ENCODE data around the gene MRI1. TPM values are rescaled to one million over a fixed set of nuclear protein-coding genes. Genes with fewer than 3 reads are reported as not detected.

Gene MRI1
- total RNA-seq, 4 donors from 2014 or later: 72.8 to 133 (median 92.1) TPM

DNA sequence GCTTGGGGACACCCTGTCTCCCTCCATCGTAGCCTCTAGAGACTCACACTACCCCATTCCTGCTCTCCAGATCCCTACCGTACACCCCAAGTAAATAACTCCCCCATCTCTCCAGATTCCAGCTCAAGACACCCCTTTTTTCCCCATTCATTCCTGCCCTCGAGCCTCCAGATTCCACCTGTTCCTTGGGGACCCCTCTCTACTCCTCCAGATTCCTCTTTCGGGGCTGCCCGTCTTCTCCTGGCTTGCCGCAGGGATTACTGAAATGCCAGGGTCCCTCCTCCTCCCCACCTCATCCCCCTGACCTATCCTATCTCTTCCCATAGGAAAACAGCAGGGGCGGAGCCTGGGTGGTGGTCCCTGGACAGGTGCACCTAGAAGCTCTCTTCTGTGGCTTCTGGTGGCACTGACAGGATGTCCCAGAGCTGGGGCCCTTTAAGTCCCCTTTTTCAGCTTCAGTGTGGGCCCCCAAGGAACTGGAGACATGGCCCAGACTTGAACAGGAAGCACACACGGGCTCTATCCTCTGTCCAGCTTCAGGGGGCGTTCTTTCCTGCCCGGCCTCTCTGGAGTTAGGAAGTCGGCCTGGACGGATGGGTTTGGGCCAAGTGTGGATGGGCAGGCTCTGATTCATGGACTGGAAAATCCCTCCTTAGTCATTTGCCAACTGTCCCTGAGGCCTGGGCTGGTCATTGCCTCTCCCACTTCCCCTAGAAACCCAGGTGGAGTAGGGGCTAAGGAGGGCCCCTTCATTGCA is 32.2 kb downstream of the MRI1 start:
- intact Hi-C loops (cut with DNase I; ENCODE audit: low total_unique reads): no loop called here
- 9 to 16% methylated on average over 12 of the region's 12 CpGs for WGBS, 2 donors
- H3K4me3 ChIP-seq (ENCODE audit: low read depth, poor library complexity, severe bottlenecking): no peak overlapping the region
- TF ChIP-seq POLR2A (IDR thresholded peaks at IDR 0.05): no peak
- TF ChIP-seq, protein P1, sequence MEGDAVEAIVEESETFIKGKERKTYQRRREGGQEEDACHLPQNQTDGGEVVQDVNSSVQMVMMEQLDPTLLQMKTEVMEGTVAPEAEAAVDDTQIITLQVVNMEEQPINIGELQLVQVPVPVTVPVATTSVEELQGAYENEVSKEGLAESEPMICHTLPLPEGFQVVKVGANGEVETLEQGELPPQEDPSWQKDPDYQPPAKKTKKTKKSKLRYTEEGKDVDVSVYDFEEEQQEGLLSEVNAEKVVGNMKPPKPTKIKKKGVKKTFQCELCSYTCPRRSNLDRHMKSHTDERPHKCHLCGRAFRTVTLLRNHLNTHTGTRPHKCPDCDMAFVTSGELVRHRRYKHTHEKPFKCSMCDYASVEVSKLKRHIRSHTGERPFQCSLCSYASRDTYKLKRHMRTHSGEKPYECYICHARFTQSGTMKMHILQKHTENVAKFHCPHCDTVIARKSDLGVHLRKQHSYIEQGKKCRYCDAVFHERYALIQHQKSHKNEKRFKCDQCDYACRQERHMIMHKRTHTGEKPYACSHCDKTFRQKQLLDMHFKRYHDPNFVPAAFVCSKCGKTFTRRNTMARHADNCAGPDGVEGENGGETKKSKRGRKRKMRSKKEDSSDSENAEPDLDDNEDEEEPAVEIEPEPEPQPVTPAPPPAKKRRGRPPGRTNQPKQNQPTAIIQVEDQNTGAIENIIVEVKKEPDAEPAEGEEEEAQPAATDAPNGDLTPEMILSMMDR (IDR thresholded peaks at IDR 0.05): no peak
- peak; percentile 60 to 95 for DNase-seq (ENCODE audit: low spot score in 2 of 2)

- intact Hi-C loops (cut with DNase I; ENCODE audit: low total_unique reads): no loop called here
- no peak for DNase-seq (ENCODE audit: low spot score in 2 of 2)
- no peak overlapping the region for H3K4me3 ChIP-seq (ENCODE audit: low read depth, poor library complexity, severe bottlenecking)
- TF ChIP-seq, protein P1 (IDR thresholded peaks at IDR 0.05): no peak
- TF ChIP-seq POLR2A (IDR thresholded peaks at IDR 0.05): no peak
- WGBS, 2 donors: 57 to 59% methylated on average over 4 of the region's 4 CpGs
These were observed 32.7 kb downstream of the MRI1 start for GRCh38 chr19:13797058-13797440.

DNA sequence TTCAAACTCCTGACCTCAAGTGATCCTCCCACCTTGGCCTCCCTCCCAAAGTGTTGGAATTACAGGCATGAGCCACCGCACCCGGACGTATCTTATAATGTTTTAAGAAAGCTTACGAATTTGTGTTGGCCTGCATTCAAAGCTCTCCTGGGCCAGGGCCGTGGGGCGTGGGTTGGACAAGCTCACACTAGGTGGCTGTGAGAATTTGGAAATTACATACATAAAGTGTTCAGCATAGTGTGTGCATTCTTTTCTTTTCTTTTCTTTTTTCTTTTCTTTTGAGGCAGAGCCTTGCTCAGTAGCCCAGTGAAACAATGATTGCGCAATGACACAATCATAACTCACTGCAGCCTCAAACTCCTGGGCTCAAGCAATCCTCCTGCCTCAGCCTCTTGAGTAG is 33.5 kb downstream of the MRI1 start:
- TF ChIP-seq, protein P1 (IDR thresholded peaks at IDR 0.05): no peak
- DNase-seq (ENCODE audit: low spot score in 2 of 2): no peak
- 34 to 41% methylated on average over 7 of the region's 7 CpGs for WGBS, 2 donors
- no peak overlapping the region for H3K4me3 ChIP-seq (ENCODE audit: low read depth, poor library complexity, severe bottlenecking)
- intact Hi-C loops (cut with DNase I; ENCODE audit: low total_unique reads): no loop called here

DNA sequence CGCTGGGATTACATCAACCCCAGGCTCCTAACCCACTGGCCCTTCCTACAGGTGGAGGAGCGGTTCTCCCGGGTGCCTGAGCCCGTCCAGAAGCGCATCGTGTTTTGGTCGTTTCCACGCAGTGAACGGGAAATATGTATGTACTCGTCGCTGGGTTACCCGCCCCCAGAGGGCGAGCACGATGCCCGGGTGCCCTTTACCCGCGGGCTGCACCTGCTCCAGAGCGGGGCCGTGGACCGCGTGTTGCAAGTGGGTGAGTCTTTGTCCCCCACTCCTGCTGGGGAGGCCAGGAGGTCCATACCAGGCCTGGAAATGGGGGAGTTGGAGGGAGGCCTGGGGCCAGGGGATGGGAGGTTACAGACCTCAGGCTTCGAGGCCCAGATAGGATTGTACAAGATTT is 35.3 kb downstream of the MRI1 start:
- no peak overlapping the region for H3K4me3 ChIP-seq (ENCODE audit: low read depth, poor library complexity, severe bottlenecking)
- intact Hi-C loops (cut with DNase I; ENCODE audit: low total_unique reads): no loop called here
- WGBS, 2 donors: 95% methylated on average over 22 of the region's 22 CpGs
- DNase-seq (ENCODE audit: low spot score in 2 of 2): no peak
- TF ChIP-seq POLR2A (IDR thresholded peaks at IDR 0.05): no peak
- TF ChIP-seq, protein P1 (IDR thresholded peaks at IDR 0.05): no peak

DNA sequence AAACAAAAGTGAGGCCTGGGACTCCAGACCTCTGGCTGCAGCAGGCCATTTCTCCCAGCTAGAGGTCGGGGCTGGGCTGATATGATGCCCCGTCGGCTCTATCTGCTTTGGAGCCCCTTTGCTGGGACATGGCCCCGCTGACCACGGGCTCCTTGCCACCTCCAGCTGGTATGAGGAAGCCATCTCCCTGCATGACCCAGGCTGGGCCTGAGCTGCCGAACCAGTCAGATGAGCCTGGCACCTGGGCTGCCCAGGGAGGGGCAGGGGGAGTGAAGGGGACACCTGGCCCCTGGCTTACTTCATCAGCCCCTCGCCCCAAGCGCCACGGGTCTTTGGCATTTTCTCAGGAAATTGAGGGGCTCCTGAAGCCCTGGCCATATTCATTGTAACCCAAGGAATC is 38.7 kb downstream of the MRI1 start:
- intact Hi-C loops (cut with DNase I; ENCODE audit: low total_unique reads): no loop called here
- no peak for DNase-seq (ENCODE audit: low spot score in 2 of 2)
- 74 to 75% methylated on average over 6 to 9 of the region's 9 CpGs for WGBS, 2 donors
- TF ChIP-seq, protein P1 (IDR thresholded peaks at IDR 0.05): no peak
- TF ChIP-seq POLR2A (IDR thresholded peaks at IDR 0.05): no peak
- no peak overlapping the region for H3K4me3 ChIP-seq (ENCODE audit: low read depth, poor library complexity, severe bottlenecking)
